ENCODE results near the gene SAFB.

GRCh38 chr19:5691822-5692722, 69.2 kb downstream of the SAFB start:
- no peak for TF ChIP-seq CTCF (IDR thresholded peaks at IDR 0.05)
- TF ChIP-seq, protein P1, sequence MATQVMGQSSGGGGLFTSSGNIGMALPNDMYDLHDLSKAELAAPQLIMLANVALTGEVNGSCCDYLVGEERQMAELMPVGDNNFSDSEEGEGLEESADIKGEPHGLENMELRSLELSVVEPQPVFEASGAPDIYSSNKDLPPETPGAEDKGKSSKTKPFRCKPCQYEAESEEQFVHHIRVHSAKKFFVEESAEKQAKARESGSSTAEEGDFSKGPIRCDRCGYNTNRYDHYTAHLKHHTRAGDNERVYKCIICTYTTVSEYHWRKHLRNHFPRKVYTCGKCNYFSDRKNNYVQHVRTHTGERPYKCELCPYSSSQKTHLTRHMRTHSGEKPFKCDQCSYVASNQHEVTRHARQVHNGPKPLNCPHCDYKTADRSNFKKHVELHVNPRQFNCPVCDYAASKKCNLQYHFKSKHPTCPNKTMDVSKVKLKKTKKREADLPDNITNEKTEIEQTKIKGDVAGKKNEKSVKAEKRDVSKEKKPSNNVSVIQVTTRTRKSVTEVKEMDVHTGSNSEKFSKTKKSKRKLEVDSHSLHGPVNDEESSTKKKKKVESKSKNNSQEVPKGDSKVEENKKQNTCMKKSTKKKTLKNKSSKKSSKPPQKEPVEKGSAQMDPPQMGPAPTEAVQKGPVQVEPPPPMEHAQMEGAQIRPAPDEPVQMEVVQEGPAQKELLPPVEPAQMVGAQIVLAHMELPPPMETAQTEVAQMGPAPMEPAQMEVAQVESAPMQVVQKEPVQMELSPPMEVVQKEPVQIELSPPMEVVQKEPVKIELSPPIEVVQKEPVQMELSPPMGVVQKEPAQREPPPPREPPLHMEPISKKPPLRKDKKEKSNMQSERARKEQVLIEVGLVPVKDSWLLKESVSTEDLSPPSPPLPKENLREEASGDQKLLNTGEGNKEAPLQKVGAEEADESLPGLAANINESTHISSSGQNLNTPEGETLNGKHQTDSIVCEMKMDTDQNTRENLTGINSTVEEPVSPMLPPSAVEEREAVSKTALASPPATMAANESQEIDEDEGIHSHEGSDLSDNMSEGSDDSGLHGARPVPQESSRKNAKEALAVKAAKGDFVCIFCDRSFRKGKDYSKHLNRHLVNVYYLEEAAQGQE (IDR thresholded peaks at IDR 0.05; ENCODE audit: insufficient read depth in 1 of 2, low read depth in 2 of 2, low read length in 1 of 2): no peak
- no peak for TF ChIP-seq POLR2AphosphoS5 (IDR thresholded peaks at IDR 0.05; ENCODE audit: low read depth, low read length)

Data from Panc1 (cell line).